B cell (primary cell): ENCODE results near the gene PDK2. TPM values are rescaled to one million over a fixed set of nuclear protein-coding genes. Genes with fewer than 3 reads are reported as not detected.

Experiments used
- ATAC-seq: fragments of 200-7000 bp; cut with Tn5 transposase; one replicate; pipeline ENCODE4 v1.10.0; 2021; ENCODE audit warnings: low read depth, mild to moderate bottlenecking, moderate number of reproducible peaks, moderate library complexity
- CTCF ChIA-PET: fragments of 350-600 bp; sonication (Branson Sonifier 250); formaldehyde crosslinking; loops from one replicate; lab custom pipeline; 2021; ENCODE audit warnings: antibody characterized with exemption, inconsistent platforms; lab: Charles Lee
- POLR2A ChIA-PET: fragments of 350-600 bp; sonication (Branson Sonifier 250); formaldehyde crosslinking; loops from one replicate; lab custom pipeline; 2021; ENCODE audit warnings: antibody characterized with exemption; lab: Charles Lee
- DNase-seq: peaks from one replicate; pipeline ENCODE4 v3.0.0; 2013
- H2AFZ ChIP-seq: 2 replicates; pipeline ENCODE4 v1.6.1; 2012; ENCODE audit warnings: mild to moderate bottlenecking, low read depth, low read length; ENCODE audit not compliant: insufficient read depth, poor library complexity, severe bottlenecking
- H3K27ac ChIP-seq, 2 donors: 1 replicate in 1 of 2; 2 replicates in 1 of 2; pipeline ENCODE4 v1.5.1; 2012 to 2013; ENCODE audit warnings: low read length in 2 of 2, mild to moderate bottlenecking in 2 of 2, moderate library complexity in 1 of 2
- H3K27me3 ChIP-seq, 4 experiments: fragments of 200-600 bp in 1 of 4; sonication (generic) in 1 of 4; replicated peaks in 1 of 4; 1 replicate in 2 of 4; 2 replicates in 2 of 4; pipeline versions ENCODE4 v1.6.1 to v1.7.0; 2013 to 2016; ENCODE audit warnings: low read length in 3 of 4, mild to moderate bottlenecking in 2 of 4, mixed read lengths in 1 of 4, moderate library complexity in 1 of 4; ENCODE audit not compliant: insufficient read depth in 4 of 4, control insufficient read depth in 3 of 4; ENCODE audit errors: control extremely low read depth in 1 of 4
- H3K36me3 ChIP-seq, 2 experiments: replicated peaks in 1 of 2; 1 replicate in 1 of 2; 2 replicates in 1 of 2; pipeline versions ENCODE4 v1.6.1 to v1.7.1; 2013; ENCODE audit warnings: low read length in 1 of 2; ENCODE audit not compliant: insufficient read depth in 2 of 2, control insufficient read depth in 1 of 2; ENCODE audit errors: control extremely low read depth in 1 of 2, extremely low read depth in 1 of 2
- H3K4me1 ChIP-seq, 2 donors: fragments of 200-600 bp in 1 of 2; sonication (generic) in 1 of 2; 1 replicate in 1 of 2; 2 replicates in 1 of 2; pipeline versions ENCODE4 v1.5.1 to v1.6.1; 2013 to 2017; ENCODE audit warnings: low read length in 2 of 2; ENCODE audit not compliant: control insufficient read depth in 2 of 2, insufficient read depth in 2 of 2
- H3K4me2 ChIP-seq: replicated peaks from 2 replicates; pipeline ENCODE3; 2012; ENCODE audit warnings: mild to moderate bottlenecking, low read depth, low read length; ENCODE audit not compliant: poor library complexity, severe bottlenecking
- H3K4me3 ChIP-seq, 5 experiments: fragments of 200-600 bp in 1 of 5; sonication (generic) in 1 of 5; 1 replicate in 3 of 5; 2 replicates in 2 of 5; pipeline versions ENCODE4 v1.5.1 to v1.7.0; 2011 to 2016; ENCODE audit warnings: low read length in 4 of 5, mild to moderate bottlenecking in 4 of 5, low read depth in 2 of 5, control low read depth in 1 of 5, moderate library complexity in 1 of 5; ENCODE audit not compliant: insufficient read depth in 1 of 5; ENCODE audit errors: control extremely low read depth in 1 of 5, extremely low read depth in 1 of 5
- H3K79me2 ChIP-seq: fragments of 200-600 bp; sonication (generic); one replicate; pipeline ENCODE4 v1.6.0; 2016; ENCODE audit warnings: low read length; ENCODE audit not compliant: control insufficient read depth, insufficient read depth
- H3K9ac ChIP-seq: fragments of 200-600 bp; sonication (generic); 2 replicates; pipeline ENCODE4 v1.6.1; 2017; ENCODE audit warnings: mild to moderate bottlenecking, low read length, moderate library complexity
- H3K9me3 ChIP-seq, 3 donors: one replicate each; pipeline versions ENCODE4 v1.6.1 to v1.7.1; 2013; ENCODE audit warnings: low read length in 2 of 3; ENCODE audit not compliant: control insufficient read depth in 2 of 3, insufficient read depth in 1 of 3; ENCODE audit errors: control extremely low read depth in 1 of 3
- H4K20me1 ChIP-seq: 2 replicates; pipeline ENCODE4 v1.6.0; 2012; ENCODE audit warnings: mild to moderate bottlenecking, low read length; ENCODE audit not compliant: insufficient read depth, control insufficient read depth, poor library complexity, severe bottlenecking
- H3K27ac Mint-ChIP-seq: one replicate; pipeline ENCODE4 v1.8.0; 2021; ENCODE audit warnings: mixed read lengths
- H3K27me3 Mint-ChIP-seq: one replicate; pipeline ENCODE4 v1.8.0; 2021; ENCODE audit warnings: mixed read lengths
- H3K4me1 Mint-ChIP-seq: one replicate; pipeline ENCODE4 v1.8.0; 2021; ENCODE audit warnings: mixed read lengths
- H3K4me3 Mint-ChIP-seq: one replicate; pipeline ENCODE4 v1.8.0; 2021; ENCODE audit warnings: mixed read lengths
- H3K9me3 Mint-ChIP-seq: one replicate; pipeline ENCODE4 v1.8.0; 2022; ENCODE audit warnings: mixed read lengths; ENCODE audit not compliant: insufficient read depth
- EZH2 ChIP-seq: IDR thresholded peaks from 2 replicates; pipeline ENCODE4 v1.6.1; 2012; ENCODE audit warnings: borderline replicate concordance, low read depth, mild to moderate bottlenecking, moderate library complexity, low read length; ENCODE audit not compliant: insufficient read depth, poor library complexity, severe bottlenecking
- WGBS: methylation state at CpG from one replicate; pipeline ENCODE4 v1.1.5; 2013; ENCODE audit warnings: missing lambda C conversion rate; ENCODE audit not compliant: insufficient coverage; 5-methylcytosine and 5-hydroxymethylcytosine counted together
- intact Hi-C: fragments of 100-400 bp; cut with micrococcal nuclease; formaldehyde crosslinking; loops from one replicate; pipeline ENCODE4 v1.10.0; 2022
- polyA plus RNA-seq: library from polyadenylated mRNA; depleted of rRNA; stranded (reverse); fragments of >200 nt; gene quantifications from 2 replicates; pipeline ENCODE4 v1.2.3, GENCODE V29; 2012
- total RNA-seq, 2 donors: library from RNA; stranded (reverse); fragments of 120-200 nt in 1 of 2; gene quantifications; 1 replicate in 1 of 2; 2 replicates in 1 of 2; pipeline versions ENCODE4 v1.2.3 to v1.2.4, GENCODE V29; 2013 to 2022
- TF ChIP-seq, protein P1 (sequence below): fragments of 200-600 bp; IDR thresholded peaks from one replicate; pipeline ENCODE4 v1.8.0; 2022; ENCODE audit warnings: antibody characterized with exemption, mild to moderate bottlenecking

The PDK2 gene
- total and polyA plus RNA-seq, 2 donors (not counting 1 experiment from before 2014, with no cell fraction given) = 35.2 to 73.2 TPM

DNA sequence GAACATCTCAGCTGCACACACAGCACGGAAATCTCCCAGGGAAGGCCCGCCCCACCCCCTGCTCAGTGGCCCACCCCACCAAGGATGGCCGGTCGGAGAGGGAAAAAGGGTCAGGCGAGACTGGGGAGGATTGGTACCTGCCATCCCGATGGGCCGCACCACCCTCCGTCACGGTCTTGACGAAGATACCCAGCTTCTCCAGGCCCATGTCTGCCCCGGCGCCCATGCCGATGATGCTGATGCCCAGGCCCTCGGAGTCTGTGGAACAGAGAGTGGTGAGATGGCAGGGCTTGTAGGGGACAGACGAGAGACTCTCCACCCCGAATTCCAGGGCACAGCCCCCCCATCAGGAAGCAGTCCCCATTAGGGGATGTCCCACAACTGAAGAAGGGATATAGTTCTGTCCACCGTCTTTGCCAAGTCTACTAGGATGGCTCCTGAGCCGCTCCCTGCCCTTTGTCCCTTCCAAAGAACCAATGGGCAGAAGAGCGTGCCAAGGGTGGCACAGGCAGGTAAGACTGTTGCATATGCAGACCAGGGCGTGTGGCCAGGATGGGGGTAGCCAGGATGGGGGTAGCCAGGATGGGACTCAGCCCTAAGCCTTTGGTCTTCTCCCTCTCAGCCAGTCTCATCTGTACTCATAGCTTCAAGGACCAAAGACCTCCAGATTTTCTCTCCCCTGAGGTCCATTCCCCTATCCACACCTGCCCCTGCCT, 48.5 kb downstream of the PDK2 start:
- H4K20me1 ChIP-seq = peaks cover 97% of the 10 kb centered on the region
- H3K4me3 Mint-ChIP-seq = peak overlapping the region; percentile 100
- H3K79me2 ChIP-seq = peaks cover 81% of the 10 kb centered on the region
- H3K27ac Mint-ChIP-seq = peak overlapping the region; percentile 98
- H3K4me2 ChIP-seq = peak overlapping the region; percentile 92
- WGBS = 92% methylated on average over 16 of the region's 20 CpGs
- peaks cover 84% of the 10 kb centered on the region for H3K4me1 Mint-ChIP-seq
- no peaks in the 10 kb centered on the region for H3K27me3 ChIP-seq
- H3K4me3 ChIP-seq = no peak overlapping the region
- peaks cover 70 to 87% of the 10 kb centered on the region in 2 donors for H3K4me1 ChIP-seq
- H3K36me3 ChIP-seq = peaks cover 0 to 77% of the 10 kb centered on the region in 2 experiments
- H3K27ac ChIP-seq = peak overlapping the region in 1 of 2 donors; percentile 94
- POLR2A ChIA-PET = interaction anchor here (0.6 to 1.7 kb wide), 4 partner anchors 9 to 49 kb away, joined by 3 to 5 read pairs (median 3); partner anchors contain the start of genes PDK2 and SAMD14
- intact Hi-C loops = no loop called here
- no peaks in the 10 kb centered on the region for H3K9me3 Mint-ChIP-seq
- no peak for ATAC-seq
- no peak overlapping the region for H3K9ac ChIP-seq
- no peaks in the 10 kb centered on the region for H3K9me3 ChIP-seq
- no peak for DNase-seq
- no peak overlapping the region for H2AFZ ChIP-seq
- CTCF ChIA-PET = interaction anchor here (1.0 to 5.1 kb wide), 8 partner anchors 10 to 128 kb away, joined by 3 to 59 read pairs (median 6); no protein-coding TSS in a partner anchor
- TF ChIP-seq, protein P1, sequence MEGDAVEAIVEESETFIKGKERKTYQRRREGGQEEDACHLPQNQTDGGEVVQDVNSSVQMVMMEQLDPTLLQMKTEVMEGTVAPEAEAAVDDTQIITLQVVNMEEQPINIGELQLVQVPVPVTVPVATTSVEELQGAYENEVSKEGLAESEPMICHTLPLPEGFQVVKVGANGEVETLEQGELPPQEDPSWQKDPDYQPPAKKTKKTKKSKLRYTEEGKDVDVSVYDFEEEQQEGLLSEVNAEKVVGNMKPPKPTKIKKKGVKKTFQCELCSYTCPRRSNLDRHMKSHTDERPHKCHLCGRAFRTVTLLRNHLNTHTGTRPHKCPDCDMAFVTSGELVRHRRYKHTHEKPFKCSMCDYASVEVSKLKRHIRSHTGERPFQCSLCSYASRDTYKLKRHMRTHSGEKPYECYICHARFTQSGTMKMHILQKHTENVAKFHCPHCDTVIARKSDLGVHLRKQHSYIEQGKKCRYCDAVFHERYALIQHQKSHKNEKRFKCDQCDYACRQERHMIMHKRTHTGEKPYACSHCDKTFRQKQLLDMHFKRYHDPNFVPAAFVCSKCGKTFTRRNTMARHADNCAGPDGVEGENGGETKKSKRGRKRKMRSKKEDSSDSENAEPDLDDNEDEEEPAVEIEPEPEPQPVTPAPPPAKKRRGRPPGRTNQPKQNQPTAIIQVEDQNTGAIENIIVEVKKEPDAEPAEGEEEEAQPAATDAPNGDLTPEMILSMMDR = no peak
- TF ChIP-seq EZH2 = no peak
- no peaks in the 10 kb centered on the region for H3K27me3 Mint-ChIP-seq

DNA sequence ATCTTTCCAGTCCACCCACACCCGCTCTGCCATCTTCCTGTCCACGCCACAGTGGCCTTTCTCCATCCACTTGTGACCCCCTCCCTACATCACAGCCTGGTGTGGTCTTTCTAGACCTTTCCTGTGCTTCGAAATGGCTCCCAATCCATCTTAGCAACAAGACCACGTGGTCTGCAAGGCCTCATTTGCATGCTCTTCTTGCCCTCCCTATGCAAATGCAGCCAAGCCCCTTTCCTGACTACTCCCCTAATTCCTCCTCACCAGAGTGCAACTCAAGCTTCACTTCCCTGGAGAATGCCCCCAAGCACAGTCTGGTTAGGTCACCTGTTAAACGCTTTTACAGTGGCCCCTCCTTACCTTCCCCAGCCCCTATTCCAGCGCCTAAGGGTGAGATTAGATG, 49.2 kb downstream of the PDK2 start:
- intact Hi-C loops = no loop called here
- peaks cover 0 to 70% of the 10 kb centered on the region in 2 experiments for H3K36me3 ChIP-seq
- H3K27ac ChIP-seq = peak overlapping the region; percentile 31 to 94
- H3K27ac Mint-ChIP-seq = peak overlapping the region; percentile 98
- ChIA-PET CTCF (interaction anchor here (1.1 to 5.1 kb wide), 4 partner anchors 11 to 50 kb away, joined by 5 to 59 read pairs (median 8); no protein-coding TSS in a partner anchor), POLR2A (interaction anchor here (0.6 to 1.4 kb wide), 3 partner anchors 8 to 50 kb away, joined by 3 read pairs; partner anchors contain the start of gene PDK2)
- H4K20me1 ChIP-seq = peaks cover 97% of the 10 kb centered on the region
- H3K9ac ChIP-seq = peak overlapping the region; percentile 21
- H2AFZ ChIP-seq = no peak overlapping the region
- no peaks in the 10 kb centered on the region for H3K27me3 Mint-ChIP-seq
- peak overlapping the region in 1 of 5 experiments; percentile 5 for H3K4me3 ChIP-seq
- ATAC-seq (no peak), DNase-seq (no peak)
- no peaks in the 10 kb centered on the region for H3K27me3 ChIP-seq
- H3K9me3 ChIP-seq = no peaks in the 10 kb centered on the region
- peak overlapping the region; percentile 92 for H3K4me2 ChIP-seq
- peak overlapping the region; percentile 100 for H3K4me3 Mint-ChIP-seq
- H3K4me1 Mint-ChIP-seq = peaks cover 84% of the 10 kb centered on the region
- 65% methylated on average over 4 of the region's 6 CpGs for WGBS
- peaks cover 85% of the 10 kb centered on the region for H3K79me2 ChIP-seq
- no peak for TF ChIP-seq EZH2
- TF ChIP-seq, protein P1 = no peak
- no peaks in the 10 kb centered on the region for H3K9me3 Mint-ChIP-seq
- H3K4me1 ChIP-seq = peaks cover 70 to 85% of the 10 kb centered on the region in 2 donors
